HG03575 (cell line): ENCODE data around the gene TMEM59.
"Not testable (repeated sequence)": the region's sequence is repeated elsewhere in the genome, so short reads cannot be mapped to it uniquely, and the experiment has no call there.

Experiments used
- ATAC-seq: cut with Tn5 transposase; IDR thresholded peaks from one replicate; pipeline ENCODE4 v1.9.1; 2021; ENCODE audit not compliant: unreplicated experiment, insufficient number of reproducible peaks, low FRiP score; ENCODE audit errors: extremely low read depth

Gene TMEM59

GRCh38 chr1:54064299-54064698 is 11.3 kb upstream of the TMEM59 start:
- ATAC-seq, result no peak

DNA sequence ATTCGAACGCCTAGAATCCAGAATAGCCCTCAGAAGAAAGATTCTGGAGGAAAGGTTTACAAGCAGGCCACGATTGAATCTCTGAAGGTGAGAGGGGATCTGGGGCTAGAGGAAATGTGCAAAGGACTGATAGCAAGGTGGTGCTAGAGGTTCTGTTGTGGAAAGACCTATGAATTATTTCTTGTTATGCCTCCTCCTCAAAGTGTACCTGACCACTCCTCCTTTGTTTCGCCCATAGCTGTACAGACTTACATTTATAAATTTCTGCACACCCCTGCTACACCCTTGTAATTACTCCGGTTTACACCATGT is 1.4 kb upstream of the TMEM59 start:
- ATAC-seq, result no peak

GRCh38 chr1:54053745-54054437 is 887 bp upstream of the TMEM59 start:
- no peak for ATAC-seq

GRCh38 chr1:54052431-54052933 is 522 bp downstream of the TMEM59 start:
- ATAC-seq, result no peak

GRCh38 chr1:54051933-54052430 is 1.0 kb downstream of the TMEM59 start:
- no peak for ATAC-seq

GRCh38 chr1:54050435-54050834 is 2.6 kb downstream of the TMEM59 start:
- ATAC-seq, result not testable (repeated sequence)

GRCh38 chr1:54047384-54048305 is 5.4 kb downstream of the TMEM59 start:
- ATAC-seq, result no peak

DNA sequence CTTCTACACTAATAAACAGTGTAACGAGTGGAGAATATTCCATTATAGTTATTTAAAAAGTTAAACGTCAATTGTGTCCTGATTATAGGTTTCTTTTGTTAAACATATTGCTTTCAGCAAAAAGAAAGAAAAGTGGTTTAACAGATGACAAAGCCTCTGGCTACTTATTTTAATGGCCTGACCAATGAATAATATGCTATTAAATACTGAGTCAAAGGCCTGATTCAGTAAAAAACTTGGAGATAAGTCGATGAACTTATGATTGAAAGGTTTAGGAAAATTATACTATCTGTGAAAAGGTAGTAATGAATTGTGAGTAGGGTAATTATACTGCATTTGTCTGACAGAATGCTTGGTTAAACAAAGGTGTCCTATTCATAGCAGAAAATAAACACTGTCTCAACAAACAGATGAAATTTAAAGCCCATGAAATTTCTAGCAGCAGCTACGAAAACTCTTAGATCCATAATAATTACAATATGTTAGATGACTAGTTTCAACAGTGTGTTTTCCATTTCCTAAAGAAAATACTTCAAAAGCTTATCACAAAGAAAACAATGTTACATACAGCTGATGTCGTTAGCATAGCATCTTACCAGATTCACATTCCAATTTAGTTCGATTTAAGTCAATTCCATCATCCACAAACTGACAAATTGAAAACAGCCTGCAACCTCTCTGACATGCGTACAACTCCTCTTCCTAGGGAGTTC is 6.2 kb downstream of the TMEM59 start:
- no peak for ATAC-seq

GRCh38 chr1:54045496-54045895 is 7.5 kb downstream of the TMEM59 start:
- no peak for ATAC-seq

- no peak for ATAC-seq
Observed at GRCh38 chr1:54041806-54042205, 11.2 kb downstream of the TMEM59 start.

- ATAC-seq, result no peak
Observed at GRCh38 chr1:54037476-54037875, 15.5 kb downstream of the TMEM59 start.

DNA sequence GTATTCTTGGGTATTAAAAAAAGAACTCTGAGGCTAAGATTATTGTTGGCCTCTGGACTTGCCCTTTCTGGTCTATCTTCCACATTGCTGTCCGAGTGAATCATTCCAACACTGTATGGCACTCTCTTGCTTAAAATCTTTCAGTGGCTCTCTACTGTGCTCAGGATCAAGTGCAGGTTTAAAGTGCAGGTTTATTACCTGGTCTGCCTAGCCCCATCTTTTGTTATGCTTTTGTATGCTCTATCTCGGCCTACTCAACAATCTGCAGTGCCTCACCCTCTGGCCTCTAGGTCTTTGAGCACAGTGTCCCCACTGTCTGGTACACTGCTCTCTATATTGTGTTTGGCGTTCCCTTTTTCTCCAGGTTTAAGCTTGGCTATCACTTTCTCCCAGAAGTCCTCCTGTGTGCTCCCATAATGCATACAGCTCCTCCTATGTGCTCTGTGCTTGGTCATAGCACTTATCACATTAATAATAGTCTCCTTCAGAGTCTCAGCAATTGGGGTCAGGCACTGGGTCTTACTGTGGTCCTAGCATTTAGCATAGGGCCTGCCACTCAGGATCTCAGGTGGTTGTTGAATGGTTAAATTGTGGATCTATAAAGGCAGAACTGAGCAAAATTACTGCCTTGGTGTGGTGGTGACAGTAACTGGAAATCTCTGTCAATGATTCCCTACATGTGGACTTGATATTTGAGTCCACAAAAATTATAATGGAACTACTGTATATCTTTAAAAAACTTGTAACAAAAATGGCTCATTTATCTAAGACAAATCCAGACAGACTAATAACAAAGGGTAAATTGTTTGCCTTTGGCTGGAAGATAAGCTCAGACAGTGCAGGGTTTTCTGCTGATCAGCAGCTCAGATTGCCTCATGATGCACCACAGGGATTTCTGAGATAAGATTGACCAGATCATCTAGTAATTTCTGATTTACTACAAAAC is 24.4 kb downstream of the TMEM59 start:
- no peak for ATAC-seq

GRCh38 chr1:54027848-54028247 is 25.2 kb downstream of the TMEM59 start:
- ATAC-seq, result no peak

GRCh38 chr1:54024811-54025210 is 28.2 kb downstream of the TMEM59 start:
- not testable (repeated sequence) for ATAC-seq

DNA sequence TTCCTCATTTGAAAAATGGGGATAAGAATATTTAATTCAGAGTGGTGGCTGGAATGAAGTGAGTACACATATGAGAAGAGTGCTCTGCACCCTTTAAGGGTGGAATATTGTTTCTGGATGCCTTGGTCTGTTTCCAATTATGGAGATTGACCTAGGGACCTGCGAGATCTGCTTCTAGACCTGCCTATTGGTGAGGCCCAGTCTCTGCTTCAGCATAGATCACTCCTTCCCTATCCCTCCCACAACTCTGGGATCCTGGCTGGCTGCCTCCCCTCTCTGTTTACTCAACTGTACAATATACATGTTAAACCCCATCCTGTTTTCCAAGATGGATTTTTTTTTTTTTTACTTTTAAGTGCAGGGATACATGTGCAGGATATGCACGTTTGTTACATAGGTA is 28.6 kb downstream of the TMEM59 start:
- no peak for ATAC-seq

- not testable (repeated sequence) for ATAC-seq
Observed at GRCh38 chr1:54019562-54020176, 33.3 kb downstream of the TMEM59 start.

DNA sequence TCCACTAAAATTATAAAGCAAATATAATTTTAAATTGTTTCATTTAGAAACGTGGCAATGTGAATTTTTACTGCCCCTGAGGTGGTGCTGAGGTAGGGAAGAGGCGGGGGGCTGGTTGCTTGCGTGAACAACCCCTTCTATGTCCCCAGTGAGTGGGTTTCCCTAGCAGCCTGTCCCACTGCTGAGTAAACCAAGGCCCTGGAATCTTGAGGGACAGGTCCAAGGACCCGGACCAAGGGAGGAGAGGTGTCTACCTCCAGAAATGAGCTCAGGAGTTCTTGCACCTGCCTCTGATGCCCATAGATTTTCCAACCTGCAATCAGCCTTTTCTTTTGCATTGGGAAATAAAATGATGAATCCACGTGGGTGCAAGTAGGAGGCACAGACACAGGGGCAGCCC is 34.4 kb downstream of the TMEM59 start:
- no peak for ATAC-seq

GRCh38 chr1:54017979-54018378 is 35.0 kb downstream of the TMEM59 start, which contains the start of gene LDLRAD1:
Gene LDLRAD1 (minus strand): TSS chr1:54018186. CDS start chr1:54018112, 74 bp downstream.
- no peak for ATAC-seq
